Parathyroid adenoma (tissue), 2 donors: ENCODE data around the gene LRTM1.

Experiments
- H2AFZ ChIP-seq: fragments of 300-600 bp; sonication (generic); one replicate; pipeline ENCODE4 v1.7.0; 2017; ENCODE audit warnings: antibody characterized with exemption, mild to moderate bottlenecking
- H3K27ac ChIP-seq: fragments of 300-600 bp; sonication (generic); one replicate; pipeline ENCODE4 v1.7.0; 2017
- H3K27me3 ChIP-seq: fragments of 300-600 bp; sonication (generic); one replicate; pipeline ENCODE4 v1.7.0; 2017; ENCODE audit warnings: low read length; ENCODE audit not compliant: control insufficient read depth, insufficient read depth
- H3K36me3 ChIP-seq: fragments of 300-600 bp; sonication (generic); one replicate; pipeline ENCODE4 v1.7.0; 2017; ENCODE audit warnings: low read length; ENCODE audit not compliant: control insufficient read depth, insufficient read depth
- H3K4me1 ChIP-seq: fragments of 300-600 bp; sonication (generic); one replicate; pipeline ENCODE4 v1.7.0; 2017; ENCODE audit warnings: control low read depth
- H3K4me2 ChIP-seq: fragments of 300-600 bp; sonication (generic); one replicate; pipeline ENCODE4 v1.7.0; 2017; ENCODE audit warnings: low read length
- H3K4me3 ChIP-seq: fragments of 300-600 bp; sonication (generic); one replicate; pipeline ENCODE4 v1.7.0; 2017; ENCODE audit warnings: low read depth, low read length
- H3K79me2 ChIP-seq: fragments of 300-600 bp; sonication (generic); one replicate; pipeline ENCODE4 v1.7.0; 2017; ENCODE audit warnings: control low read depth
- H3K9ac ChIP-seq: fragments of 300-600 bp; sonication (generic); one replicate; pipeline ENCODE4 v1.7.0; 2017; ENCODE audit warnings: mild to moderate bottlenecking
- H3K9me3 ChIP-seq: fragments of 300-600 bp; sonication (generic); one replicate; pipeline ENCODE4 v1.7.0; 2017; ENCODE audit warnings: low read length; ENCODE audit not compliant: control insufficient read depth
- CTCF ChIP-seq: fragments of 300-600 bp; sonication (generic); IDR thresholded peaks from one replicate; pipeline ENCODE4 v1.7.0; 2017; ENCODE audit warnings: antibody characterized with exemption, mild to moderate bottlenecking
- donor health status: primary hyperparathyroidism.

Gene LRTM1

DNA sequence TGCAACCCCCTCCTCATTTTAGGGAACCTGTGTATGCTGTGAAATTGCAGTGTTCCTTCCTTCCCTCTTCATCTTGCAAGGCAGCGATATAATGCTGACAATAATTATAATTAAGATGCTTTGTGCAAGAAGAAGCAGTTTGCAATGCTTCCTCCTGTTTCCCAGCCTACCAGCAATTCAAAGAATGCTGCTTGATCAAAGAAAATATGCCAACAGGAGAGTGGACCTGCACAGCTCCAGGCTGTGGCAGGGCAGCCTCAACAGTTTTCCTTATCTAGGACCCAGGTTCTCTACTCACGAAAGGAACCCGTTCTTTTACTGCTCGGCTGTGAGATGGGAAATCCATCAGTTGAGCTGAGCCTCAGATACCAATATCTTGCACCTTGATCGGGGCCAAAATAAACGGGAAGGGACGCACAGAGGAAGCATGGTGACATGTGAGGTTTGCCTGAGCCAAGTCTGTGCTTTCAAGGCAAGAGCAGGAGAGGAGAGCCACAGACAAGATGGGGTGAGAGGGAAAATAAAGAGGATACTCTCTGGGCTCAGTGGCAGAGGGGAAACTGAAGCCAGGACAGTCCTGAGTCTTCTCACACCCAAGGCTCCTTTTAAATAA, 22.6 kb upstream of the LRTM1 start:
- Histone ChIP-seq H3K9me3 (no peaks in the 10 kb centered on the region), H3K27ac (no peak overlapping the region), H3K4me3 (no peak overlapping the region), H3K36me3 (no peaks in the 10 kb centered on the region), H3K4me2 (no peak overlapping the region), H2AFZ (no peak overlapping the region), H3K79me2 (no peaks in the 10 kb centered on the region), H3K9ac (no peak overlapping the region), H3K4me1 (peaks cover 21% of the 10 kb centered on the region), H3K27me3 (no peaks in the 10 kb centered on the region)
- TF ChIP-seq CTCF = no peak

GRCh38 chr3:54949491-54950044, 21.7 kb upstream of the LRTM1 start:
- no peak overlapping the region for H3K27ac ChIP-seq
- H3K9me3 ChIP-seq = no peaks in the 10 kb centered on the region
- H3K9ac ChIP-seq = no peak overlapping the region
- no peak overlapping the region for H3K4me3 ChIP-seq
- H3K36me3 ChIP-seq = no peaks in the 10 kb centered on the region
- H3K79me2 ChIP-seq = no peaks in the 10 kb centered on the region
- H3K27me3 ChIP-seq = no peaks in the 10 kb centered on the region
- H2AFZ ChIP-seq = no peak overlapping the region
- H3K4me1 ChIP-seq = peaks cover 16% of the 10 kb centered on the region
- TF ChIP-seq CTCF = no peak
- no peak overlapping the region for H3K4me2 ChIP-seq

- no peak overlapping the region for H3K4me3 ChIP-seq
- H3K79me2 ChIP-seq = no peaks in the 10 kb centered on the region
- no peak for TF ChIP-seq CTCF
- no peaks in the 10 kb centered on the region for H3K4me1 ChIP-seq
- no peaks in the 10 kb centered on the region for H3K36me3 ChIP-seq
- no peak overlapping the region for H3K9ac ChIP-seq
- H3K9me3 ChIP-seq = no peaks in the 10 kb centered on the region
- H3K27me3 ChIP-seq = no peaks in the 10 kb centered on the region
- no peak overlapping the region for H2AFZ ChIP-seq
- H3K4me2 ChIP-seq = no peak overlapping the region
- no peak overlapping the region for H3K27ac ChIP-seq
Measured at GRCh38 chr3:54941690-54942362, 14.0 kb upstream of the LRTM1 start.

DNA sequence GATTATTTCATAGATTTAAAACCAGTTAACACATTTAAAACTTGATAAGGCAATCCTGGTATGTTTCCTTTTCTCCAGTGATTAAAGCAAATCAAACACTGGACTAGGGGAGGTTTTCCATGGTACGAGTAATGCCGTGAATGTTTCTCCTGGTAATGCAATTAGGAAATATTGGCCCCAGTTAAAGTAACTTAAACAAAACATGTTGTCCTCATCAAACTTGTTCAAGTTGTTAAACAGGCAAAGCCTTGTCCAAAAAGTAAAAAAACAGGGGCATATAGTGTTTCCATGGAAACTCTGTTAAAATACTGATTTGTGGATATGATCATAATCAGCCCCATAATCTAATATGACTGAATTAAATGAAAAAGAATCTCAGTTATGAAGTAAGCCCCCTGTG, 13.1 kb upstream of the LRTM1 start:
- Histone ChIP-seq H3K9me3 (no peaks in the 10 kb centered on the region), H3K36me3 (no peaks in the 10 kb centered on the region), H3K4me2 (no peak overlapping the region), H3K79me2 (no peaks in the 10 kb centered on the region), H3K4me1 (no peaks in the 10 kb centered on the region), H2AFZ (no peak overlapping the region), H3K27me3 (no peaks in the 10 kb centered on the region), H3K9ac (no peak overlapping the region), H3K27ac (no peak overlapping the region), H3K4me3 (no peak overlapping the region)
- TF ChIP-seq CTCF = no peak
